ENCODE data around the gene ANKRD60. TPM values are rescaled to one million over a fixed set of nuclear protein-coding genes. Genes with fewer than 3 reads are reported as not detected.

The ANKRD60 gene, protein sequence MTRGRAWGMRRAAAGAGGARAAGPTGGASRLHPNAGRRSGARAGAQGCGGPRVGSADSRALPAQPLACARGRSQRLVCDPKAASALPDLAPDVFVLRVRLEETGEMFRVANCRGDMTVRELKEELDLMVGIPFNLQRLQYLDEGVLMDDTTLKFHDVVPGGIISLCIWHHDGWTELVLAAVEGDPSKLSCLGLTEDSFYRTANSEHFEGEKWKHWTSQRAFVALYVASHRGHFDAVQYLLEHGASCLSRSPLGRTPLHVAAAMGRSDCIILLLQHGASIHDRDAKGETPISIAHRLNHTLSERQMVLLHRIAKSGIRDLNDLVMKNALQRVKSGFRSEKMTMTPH
- total RNA-seq: not detected
- not detected for polyA plus RNA-seq

DNA sequence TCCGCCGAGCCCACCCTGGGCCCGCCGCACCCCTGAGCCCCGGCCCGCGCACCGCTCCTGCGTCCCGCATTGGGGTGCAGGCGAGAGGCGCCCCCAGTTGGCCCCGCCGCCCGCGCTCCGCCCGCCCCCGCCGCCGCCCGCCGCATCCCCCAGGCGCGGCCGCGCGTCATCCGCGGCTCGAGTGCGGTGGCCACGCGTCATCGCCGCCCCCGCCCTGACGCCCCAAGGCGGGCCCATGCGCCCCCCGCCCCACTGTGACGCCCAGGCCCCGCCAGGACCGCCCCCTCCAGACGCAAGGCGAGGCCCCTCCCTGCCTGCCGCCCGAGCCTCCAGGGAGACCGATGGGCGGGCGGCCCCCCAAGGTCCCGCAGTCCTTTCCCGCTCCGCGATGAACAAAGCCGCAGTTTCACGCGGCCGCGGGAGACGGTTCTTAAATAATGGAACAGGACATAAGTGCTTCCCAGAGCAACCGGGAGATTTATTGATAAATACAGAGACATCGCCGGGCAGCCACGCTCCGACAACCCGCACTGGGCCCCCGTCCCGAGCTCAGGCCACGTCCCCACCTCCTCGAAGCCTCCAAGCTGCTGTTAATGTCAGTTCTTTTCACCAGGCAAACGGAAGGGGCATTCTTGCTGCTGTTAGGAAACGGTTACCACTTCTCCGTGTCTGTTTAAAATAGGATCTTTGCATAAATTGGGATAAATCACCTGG lies at the start of gene ANKRD60:
ANKRD60 (minus strand) TSS at position 170 of the 714 bp plus-strand sequence; CDS start at position 170, 0 bp downstream.
- Mint-ChIP-seq H3K27ac (peak within 1 kb of the TSS in 2 of 3 donors; percentile 51 to 70), H3K4me1 (peaks cover 0 to 20% (median 6%) of the 10 kb centered on the region in 4 donors), H3K4me3 (peak within 1 kb of the TSS in 3 of 4 donors; percentile 19 to 64 (median 44)), H3K36me3 (peaks cover 13% of the 10 kb centered on the region), H3K27me3 (peaks cover 56% of the 10 kb centered on the region), H3K9me3 (peaks cover 0 to 5% (median 0%) of the 10 kb centered on the region in 7 donors)
- DNase-seq (peak in 2 of 3 donors; percentile 58 to 59), ATAC-seq (ENCODE audit: low read depth in 2 of 2) (peak; percentile 34 to 37)
- H3K36me3 ChIP-seq (ENCODE audit: control insufficient read depth, insufficient read depth, low read length): no peaks in the 10 kb centered on the region
- H3K4me3 ChIP-seq (ENCODE audit: low read depth, low read length): no peak within 1 kb of the TSS
- H3K27ac ChIP-seq (ENCODE audit: insufficient read depth, low read length, poor library complexity, severe bottlenecking): no peak within 1 kb of the TSS
- H3K9me3 ChIP-seq (ENCODE audit: control insufficient read depth in 2 of 2, low read length in 2 of 2): no peaks in the 10 kb centered on the region
- H3K27me3 ChIP-seq (ENCODE audit: control insufficient read depth, insufficient read depth, low read length): peaks cover 24% of the 10 kb centered on the region
- peaks cover 9% of the 10 kb centered on the region for H3K4me1 ChIP-seq (ENCODE audit: control insufficient read depth, insufficient read depth, low read length, poor library complexity, severe bottlenecking)

DNA sequence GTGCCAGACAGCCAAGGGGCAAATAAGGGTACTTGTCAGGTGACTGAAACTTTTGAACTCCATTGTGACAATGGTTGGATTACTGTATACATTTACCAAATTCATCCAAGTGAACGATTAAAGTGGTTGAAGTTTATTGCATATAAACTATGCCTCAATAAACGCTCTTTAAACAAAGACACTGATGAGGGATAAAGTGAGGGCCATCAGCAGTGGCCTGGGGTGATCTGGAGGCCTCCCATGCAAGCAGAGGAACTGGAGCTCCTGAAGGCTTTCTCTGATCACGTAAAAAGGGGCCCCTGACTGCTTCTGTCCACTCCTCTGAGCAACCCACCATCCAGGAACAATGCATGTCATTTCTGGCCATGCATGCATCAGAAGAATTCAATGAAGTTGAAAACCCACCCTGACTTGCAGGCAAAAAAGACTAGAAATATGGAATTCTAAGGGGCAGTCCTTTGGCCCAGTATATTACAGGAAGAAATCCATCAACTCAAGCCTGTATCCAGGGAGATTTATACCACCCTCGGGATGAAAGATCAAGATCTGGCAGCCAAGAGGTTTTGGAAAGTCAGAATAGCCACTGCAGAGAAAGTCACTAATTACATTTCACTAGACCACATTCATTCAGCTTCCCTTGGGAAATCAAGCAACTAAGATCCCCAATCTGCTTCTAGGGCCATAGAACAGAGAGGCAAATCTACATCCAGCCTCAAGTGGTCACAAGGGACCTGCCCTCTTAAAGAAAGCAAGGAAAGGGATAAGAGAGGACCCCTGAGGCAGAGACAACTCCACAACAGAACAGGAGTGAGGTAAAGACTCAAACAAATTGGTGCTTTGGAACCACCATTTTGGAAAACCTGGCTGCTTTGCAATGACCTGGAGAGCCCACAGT lies 49.4 kb upstream of the ANKRD60 start:
- H3K4me3 ChIP-seq (ENCODE audit: low read depth, low read length): no peak overlapping the region
- Mint-ChIP-seq H3K36me3 (peaks cover 23% of the 10 kb centered on the region), H3K4me1 (peaks cover 5 to 27% (median 18%) of the 10 kb centered on the region in 4 donors), H3K9me3 (no peaks in the 10 kb centered on the region), H3K27ac (no peak overlapping the region), H3K27me3 (no peaks in the 10 kb centered on the region), H3K4me3 (no peak overlapping the region)
- H3K27me3 ChIP-seq (ENCODE audit: control insufficient read depth, insufficient read depth, low read length): no peaks in the 10 kb centered on the region
- DNase-seq: no peak
- no peak for ATAC-seq (ENCODE audit: low read depth in 2 of 2)
- H3K27ac ChIP-seq (ENCODE audit: insufficient read depth, low read length, poor library complexity, severe bottlenecking): no peak overlapping the region
- no peaks in the 10 kb centered on the region for H3K4me1 ChIP-seq (ENCODE audit: control insufficient read depth, insufficient read depth, low read length, poor library complexity, severe bottlenecking)
- H3K9me3 ChIP-seq (ENCODE audit: control insufficient read depth in 2 of 2, low read length in 2 of 2): peaks cover 0 to 5% of the 10 kb centered on the region in 2 experiments
- H3K36me3 ChIP-seq (ENCODE audit: control insufficient read depth, insufficient read depth, low read length): peaks cover 2% of the 10 kb centered on the region

DNA sequence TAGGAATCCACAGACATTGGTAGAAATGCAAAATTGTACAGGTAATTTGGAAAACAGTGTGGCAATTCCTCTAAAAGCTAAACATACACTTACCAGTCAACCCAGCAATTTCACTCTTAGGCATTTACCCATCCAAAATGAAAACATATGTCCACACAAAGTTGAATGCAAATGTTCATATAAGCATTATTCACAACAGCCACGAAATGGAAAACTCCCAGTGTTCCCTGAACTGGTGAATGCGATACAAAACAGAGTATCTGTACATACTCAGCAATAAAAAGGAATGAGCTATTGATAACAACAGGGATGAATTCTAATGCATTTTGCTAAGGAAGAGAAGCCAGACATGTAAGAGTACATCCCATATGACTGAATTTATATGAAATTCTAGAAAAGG lies 48.7 kb upstream of the ANKRD60 start:
- Histone ChIP-seq H3K36me3 (ENCODE audit: control insufficient read depth, insufficient read depth, low read length) (peaks cover 2% of the 10 kb centered on the region), H3K27me3 (ENCODE audit: control insufficient read depth, insufficient read depth, low read length) (no peaks in the 10 kb centered on the region), H3K4me1 (ENCODE audit: control insufficient read depth, insufficient read depth, low read length, poor library complexity, severe bottlenecking) (no peaks in the 10 kb centered on the region), H3K4me3 (ENCODE audit: low read depth, low read length) (no peak overlapping the region), H3K27ac (ENCODE audit: insufficient read depth, low read length, poor library complexity, severe bottlenecking) (no peak overlapping the region), H3K9me3 (ENCODE audit: control insufficient read depth in 2 of 2, low read length in 2 of 2) (peaks cover 0 to 5% of the 10 kb centered on the region in 2 experiments)
- no peak for ATAC-seq (ENCODE audit: low read depth in 2 of 2)
- peak overlapping the region in 1 of 3 donors; percentile 54 for H3K27ac Mint-ChIP-seq
- peaks cover 25% of the 10 kb centered on the region for H3K36me3 Mint-ChIP-seq
- peak overlapping the region in 1 of 4 donors; percentile 23 for H3K4me3 Mint-ChIP-seq
- no peaks in the 10 kb centered on the region for H3K27me3 Mint-ChIP-seq
- H3K9me3 Mint-ChIP-seq: no peaks in the 10 kb centered on the region
- H3K4me1 Mint-ChIP-seq: peaks cover 5 to 23% (median 16%) of the 10 kb centered on the region in 4 donors
- DNase-seq: no peak

DNA sequence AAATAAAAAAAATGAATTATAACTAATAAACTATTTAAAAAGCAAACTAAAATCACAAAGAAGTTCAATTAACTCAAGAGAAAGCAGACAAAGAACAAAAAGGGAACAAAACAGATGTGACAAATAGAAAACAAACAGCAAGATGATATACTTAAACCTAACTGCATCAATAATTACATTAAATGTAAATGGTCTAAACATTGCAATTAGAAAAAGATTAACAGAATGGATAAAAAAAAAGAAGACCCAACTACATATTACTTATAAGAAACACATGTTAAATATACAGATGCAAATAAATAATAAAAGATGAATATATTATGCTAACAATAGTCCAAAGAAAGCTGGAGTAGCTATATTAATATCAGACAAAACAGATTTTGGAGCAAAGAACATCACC lies 45.9 kb upstream of the ANKRD60 start:
- Histone ChIP-seq H3K4me1 (ENCODE audit: control insufficient read depth, insufficient read depth, low read length, poor library complexity, severe bottlenecking) (peaks cover 6% of the 10 kb centered on the region), H3K27me3 (ENCODE audit: control insufficient read depth, insufficient read depth, low read length) (no peaks in the 10 kb centered on the region), H3K4me3 (ENCODE audit: low read depth, low read length) (no peak overlapping the region), H3K9me3 (ENCODE audit: control insufficient read depth in 2 of 2, low read length in 2 of 2) (peaks cover 0 to 5% of the 10 kb centered on the region in 2 experiments), H3K36me3 (ENCODE audit: control insufficient read depth, insufficient read depth, low read length) (peaks cover 4% of the 10 kb centered on the region), H3K27ac (ENCODE audit: insufficient read depth, low read length, poor library complexity, severe bottlenecking) (no peak overlapping the region)
- no peak for DNase-seq
- Mint-ChIP-seq H3K27me3 (no peaks in the 10 kb centered on the region), H3K27ac (no peak overlapping the region), H3K4me1 (peaks cover 5 to 25% (median 16%) of the 10 kb centered on the region in 4 donors), H3K36me3 (peaks cover 29% of the 10 kb centered on the region), H3K4me3 (no peak overlapping the region), H3K9me3 (no peaks in the 10 kb centered on the region)
- no peak for ATAC-seq (ENCODE audit: low read depth in 2 of 2)

DNA sequence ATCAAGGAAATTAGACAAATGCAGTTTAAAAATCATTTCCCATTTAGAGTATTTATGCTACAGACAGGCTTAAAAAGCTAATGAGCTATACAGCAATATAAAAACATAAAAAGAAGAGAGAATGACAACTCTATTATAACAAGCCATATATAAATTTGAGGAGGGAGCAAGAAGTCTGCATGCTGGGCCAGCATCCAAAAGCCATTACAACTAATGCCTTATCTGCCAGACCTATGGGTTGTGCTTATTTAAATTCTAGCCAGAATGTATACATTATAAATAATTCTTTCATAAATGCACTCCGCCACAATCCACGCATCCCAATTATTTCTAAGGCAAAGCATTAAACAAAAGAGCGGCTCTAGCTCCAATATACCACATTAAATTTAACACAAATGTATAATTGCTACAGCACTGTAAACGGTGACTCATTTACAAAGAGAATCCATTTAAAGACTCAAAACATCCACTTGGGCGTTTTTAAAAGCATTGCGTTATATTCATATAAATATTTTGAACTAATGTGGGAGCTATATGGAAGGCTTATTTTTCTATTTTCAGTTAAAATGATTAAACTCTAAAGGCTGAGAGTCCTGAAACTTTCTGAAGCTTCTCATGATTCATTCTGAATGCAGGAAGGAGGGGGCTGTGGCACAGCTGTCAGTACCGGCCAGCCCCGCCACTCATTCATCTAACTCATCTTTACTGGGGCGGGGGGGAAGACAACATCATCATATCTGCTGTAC lies 43.3 kb upstream of the ANKRD60 start:
- Mint-ChIP-seq H3K4me1 (peaks cover 13 to 46% (median 35%) of the 10 kb centered on the region in 4 donors), H3K4me3 (peak overlapping the region in 1 of 4 donors; percentile 29), H3K27ac (peak overlapping the region in 2 of 3 donors; percentile 38 to 79), H3K36me3 (peaks cover 34% of the 10 kb centered on the region), H3K27me3 (no peaks in the 10 kb centered on the region), H3K9me3 (peaks cover 0 to 2% (median 0%) of the 10 kb centered on the region in 7 donors)
- no peak for ATAC-seq (ENCODE audit: low read depth in 2 of 2)
- H3K4me3 ChIP-seq (ENCODE audit: low read depth, low read length): no peak overlapping the region
- peak in 1 of 3 donors; percentile 55 for DNase-seq
- no peaks in the 10 kb centered on the region for H3K27me3 ChIP-seq (ENCODE audit: control insufficient read depth, insufficient read depth, low read length)
- peaks cover 0 to 5% of the 10 kb centered on the region in 2 experiments for H3K9me3 ChIP-seq (ENCODE audit: control insufficient read depth in 2 of 2, low read length in 2 of 2)
- H3K36me3 ChIP-seq (ENCODE audit: control insufficient read depth, insufficient read depth, low read length): peaks cover 2% of the 10 kb centered on the region
- H3K4me1 ChIP-seq (ENCODE audit: control insufficient read depth, insufficient read depth, low read length, poor library complexity, severe bottlenecking): peaks cover 18% of the 10 kb centered on the region
- no peak overlapping the region for H3K27ac ChIP-seq (ENCODE audit: insufficient read depth, low read length, poor library complexity, severe bottlenecking)

DNA sequence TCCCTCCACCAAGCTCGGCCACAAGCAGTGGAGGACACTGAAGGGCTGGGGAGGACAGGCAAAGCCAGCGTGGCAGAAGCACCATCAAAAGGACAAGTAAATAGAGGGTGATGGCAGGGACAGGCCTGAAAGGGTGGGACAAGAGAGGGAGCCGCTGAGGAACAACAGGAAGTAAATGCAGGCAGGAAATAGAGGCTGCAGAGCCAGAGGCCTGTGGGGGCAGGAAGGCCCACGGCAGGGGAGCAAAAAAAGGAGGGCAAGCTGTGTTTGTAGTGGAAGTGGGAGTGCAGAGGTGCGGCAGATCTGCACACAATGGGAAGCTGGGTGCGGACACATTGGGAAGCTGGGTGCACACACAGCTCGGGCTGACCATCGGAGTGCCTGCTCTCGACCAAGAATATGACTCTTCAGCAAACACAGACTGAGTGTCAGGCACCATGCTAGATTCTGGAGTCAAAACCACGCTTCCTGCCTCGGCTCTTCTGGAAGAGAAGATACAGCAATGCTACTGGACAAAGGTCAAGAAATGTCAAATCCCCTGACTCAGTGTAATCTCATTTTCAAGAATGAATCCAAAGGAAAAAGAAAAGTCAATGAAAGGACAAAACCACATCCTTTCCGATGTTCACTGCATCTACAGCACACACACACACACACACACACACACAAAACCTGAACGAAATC lies 40.6 kb upstream of the ANKRD60 start:
- H3K27me3 ChIP-seq (ENCODE audit: control insufficient read depth, insufficient read depth, low read length): no peaks in the 10 kb centered on the region
- H3K9me3 ChIP-seq (ENCODE audit: control insufficient read depth in 2 of 2, low read length in 2 of 2): no peaks in the 10 kb centered on the region
- peak overlapping the region in 2 of 3 donors; percentile 89 to 92 for H3K27ac Mint-ChIP-seq
- no peak overlapping the region for H3K4me3 ChIP-seq (ENCODE audit: low read depth, low read length)
- peaks cover 0 to 2% (median 0%) of the 10 kb centered on the region in 7 donors for H3K9me3 Mint-ChIP-seq
- no peak overlapping the region for H3K27ac ChIP-seq (ENCODE audit: insufficient read depth, low read length, poor library complexity, severe bottlenecking)
- DNase-seq (peak in 1 of 3 donors; percentile 61), ATAC-seq (ENCODE audit: low read depth in 2 of 2) (no peak)
- no peaks in the 10 kb centered on the region for H3K27me3 Mint-ChIP-seq
- H3K4me1 ChIP-seq (ENCODE audit: control insufficient read depth, insufficient read depth, low read length, poor library complexity, severe bottlenecking): peaks cover 18% of the 10 kb centered on the region
- H3K4me1 Mint-ChIP-seq: peaks cover 13 to 42% (median 33%) of the 10 kb centered on the region in 4 donors
- H3K4me3 Mint-ChIP-seq: peak overlapping the region in 3 of 4 donors; percentile 51 to 75 (median 61)
- H3K36me3 Mint-ChIP-seq: peaks cover 30% of the 10 kb centered on the region
- H3K36me3 ChIP-seq (ENCODE audit: control insufficient read depth, insufficient read depth, low read length): peaks cover 17% of the 10 kb centered on the region
